ENCODE results near the gene IL27RA.

DNA sequence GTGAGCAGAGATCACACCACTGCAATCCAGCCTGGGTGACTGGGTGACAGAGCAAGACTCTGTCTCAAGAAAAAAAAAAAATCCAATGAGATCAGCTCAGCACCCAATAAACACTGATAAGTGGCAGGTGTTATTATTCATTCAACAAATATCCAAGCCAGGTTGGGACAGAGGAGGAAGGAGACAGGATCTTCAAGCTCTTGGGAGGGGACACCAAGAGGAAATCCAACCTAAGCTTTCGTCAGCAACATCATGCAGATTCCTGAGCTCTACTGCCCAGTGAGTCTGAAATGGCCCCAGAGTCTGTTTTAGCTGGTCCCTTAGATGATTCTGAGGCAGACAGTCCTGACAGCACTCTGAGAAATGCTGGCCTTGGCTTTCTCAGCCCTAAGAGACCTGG, 33.1 kb upstream of the IL27RA start:
- TF ChIP-seq, protein P1, sequence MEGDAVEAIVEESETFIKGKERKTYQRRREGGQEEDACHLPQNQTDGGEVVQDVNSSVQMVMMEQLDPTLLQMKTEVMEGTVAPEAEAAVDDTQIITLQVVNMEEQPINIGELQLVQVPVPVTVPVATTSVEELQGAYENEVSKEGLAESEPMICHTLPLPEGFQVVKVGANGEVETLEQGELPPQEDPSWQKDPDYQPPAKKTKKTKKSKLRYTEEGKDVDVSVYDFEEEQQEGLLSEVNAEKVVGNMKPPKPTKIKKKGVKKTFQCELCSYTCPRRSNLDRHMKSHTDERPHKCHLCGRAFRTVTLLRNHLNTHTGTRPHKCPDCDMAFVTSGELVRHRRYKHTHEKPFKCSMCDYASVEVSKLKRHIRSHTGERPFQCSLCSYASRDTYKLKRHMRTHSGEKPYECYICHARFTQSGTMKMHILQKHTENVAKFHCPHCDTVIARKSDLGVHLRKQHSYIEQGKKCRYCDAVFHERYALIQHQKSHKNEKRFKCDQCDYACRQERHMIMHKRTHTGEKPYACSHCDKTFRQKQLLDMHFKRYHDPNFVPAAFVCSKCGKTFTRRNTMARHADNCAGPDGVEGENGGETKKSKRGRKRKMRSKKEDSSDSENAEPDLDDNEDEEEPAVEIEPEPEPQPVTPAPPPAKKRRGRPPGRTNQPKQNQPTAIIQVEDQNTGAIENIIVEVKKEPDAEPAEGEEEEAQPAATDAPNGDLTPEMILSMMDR (conservative IDR thresholded peaks at IDR 0.05; ENCODE audit: low read length), result no peak
- no peak for TF ChIP-seq EZH2phosphoT487 (IDR thresholded peaks at IDR 0.05; ENCODE audit: borderline replicate concordance)
